SK-N-MC (cell line): Measurements from ENCODE around the gene SASH1.

Source experiments
- EZH2 ChIP-seq: fragments of 200-600 bp; sonication (generic); IDR thresholded peaks from one replicate; pipeline ENCODE4 v1.6.1; 2017; ENCODE audit warnings: antibody characterized with exemption
- POLR2AphosphoS5 ChIP-seq: IDR thresholded peaks from 2 replicates; pipeline ENCODE4 v1.6.1; 2012; ENCODE audit warnings: mild to moderate bottlenecking, low read depth, low read length, borderline replicate concordance

DNA sequence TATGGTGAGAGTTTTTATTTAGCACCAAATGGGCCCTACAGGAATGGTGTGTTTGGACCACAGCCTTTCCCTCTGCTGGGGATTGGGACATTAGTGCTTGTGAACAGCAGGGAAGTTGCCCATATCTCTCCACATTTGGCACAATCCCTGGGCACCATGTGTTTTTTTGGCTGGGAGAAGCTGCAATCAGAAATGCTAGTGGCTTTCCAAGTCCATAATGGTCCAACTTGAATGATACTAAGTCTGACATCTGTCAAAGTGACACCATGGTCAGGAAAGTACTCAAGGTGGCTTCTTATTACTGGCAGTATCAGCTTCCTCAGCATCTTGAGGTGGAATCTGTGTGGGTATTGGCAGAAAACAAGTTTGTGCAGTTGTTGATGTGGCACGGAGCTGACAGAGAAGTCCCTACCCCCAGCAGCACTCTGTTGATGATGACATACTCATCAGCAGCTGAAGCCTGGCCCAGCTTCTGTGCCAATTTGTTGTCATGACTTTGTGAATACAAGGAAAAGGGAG, 53.0 kb downstream of the SASH1 start:
- TF ChIP-seq EZH2 (no peak), POLR2AphosphoS5 (no peak)
